HepG2 (cell line): ENCODE results near the gene GINS3. TPM values are rescaled to one million over a fixed set of nuclear protein-coding genes. Genes with fewer than 3 reads are reported as not detected.

ENCODE experiments used
- ATAC-seq: fragments of 200-7000 bp; cut with Tn5 transposase; 3 replicates; pipeline ENCODE4 v1.9.1; 2020; ENCODE audit warnings: mild to moderate bottlenecking, moderate library complexity
- BruUV-seq: library from RNA; stranded (reverse); fragments of 400-500 nt; replicated peaks from 2 replicates; lab custom pipeline; 2021; lab: Mats Ljungman, UMichigan
- CTCF ChIA-PET: fragments of 300-600 bp; formaldehyde crosslinking; extraction: SDS; loops from one replicate; lab custom pipeline; 2021; ENCODE audit warnings: low total read pairs, inconsistent platforms, low intra/inter-chr PET ratio; lab: Yijun Ruan, JAX
- POLR2A ChIA-PET: fragments of 350-600 bp; sonication (Branson Sonifier 250); formaldehyde crosslinking; loops from one replicate; lab custom pipeline; 2020; ENCODE audit warnings: antibody characterized with exemption, inconsistent platforms; lab: Yijun Ruan, JAX
- DNase-seq: peaks from one replicate; pipeline ENCODE4 v3.0.0-alpha.2; 2015; ENCODE audit warnings: low spot score
- FAIRE-seq: peaks from 3 replicates; lab custom pipeline; 2011; peaks lifted over from hg19 to GRCh38; lab: Jason Lieb, UNC
- H2AFZ ChIP-seq: one replicate; pipeline ENCODE4 v1.6.1; 2011; ENCODE audit warnings: low read length, inconsistent platforms
- H3K27ac ChIP-seq: fragments of 300-600 bp; 3 replicates; pipeline ENCODE4 v1.8.0; 2011; ENCODE audit warnings: mixed run types, mild to moderate bottlenecking, mixed read lengths, low read length, inconsistent platforms; ENCODE audit not compliant: insufficient read depth; ENCODE audit errors: extremely low read length
- H3K27me3 ChIP-seq, 2 experiments: fragments of 200-600 bp in 1 of 2; 2 replicates in 1 of 2; 3 replicates in 1 of 2; pipeline versions ENCODE4 v1.6.0 to v1.8.0; 2011; ENCODE audit warnings: low read length in 2 of 2, mild to moderate bottlenecking in 2 of 2, moderate library complexity in 2 of 2, inconsistent platforms in 1 of 2; ENCODE audit not compliant: insufficient read depth in 2 of 2, control insufficient read depth in 1 of 2
- H3K36me3 ChIP-seq, 2 experiments: fragments of 200-600 bp in 1 of 2; replicated peaks in 1 of 2; 2 replicates in 1 of 2; 3 replicates in 1 of 2; pipeline versions ENCODE4 v1.5.1 to v1.8.0; 2011; ENCODE audit warnings: low read length in 2 of 2, inconsistent platforms in 1 of 2; ENCODE audit not compliant: insufficient read depth in 2 of 2, control insufficient read depth in 1 of 2
- H3K4me1 ChIP-seq: 2 replicates; pipeline ENCODE4 v1.5.1; 2012; ENCODE audit warnings: low read length, inconsistent platforms; ENCODE audit not compliant: insufficient read depth
- H3K4me2 ChIP-seq: 2 replicates; pipeline ENCODE4 v1.6.0; 2011; ENCODE audit warnings: low read depth, low read length, inconsistent platforms
- H3K4me3 ChIP-seq, 3 experiments: fragments of 200-600 bp in 1 of 3; sonication (generic), shearing (Covaris generic) in 1 of 3; replicated peaks in 1 of 3; 2 replicates each; pipeline ENCODE4 v1.5.1; 2011 to 2016; ENCODE audit warnings: low read length in 3 of 3, inconsistent platforms in 2 of 3, low read depth in 2 of 3, mild to moderate bottlenecking in 2 of 3, control low read depth in 1 of 3, mixed read lengths in 1 of 3; ENCODE audit not compliant: insufficient read depth in 1 of 3
- H3K79me2 ChIP-seq: one replicate; pipeline ENCODE4 v1.6.1; 2011; ENCODE audit warnings: low read length, inconsistent platforms; ENCODE audit not compliant: insufficient read depth
- H3K9ac ChIP-seq: 2 replicates; pipeline ENCODE4 v1.6.0; 2011; ENCODE audit warnings: mild to moderate bottlenecking, low read depth, low read length, inconsistent platforms; ENCODE audit not compliant: insufficient read depth
- H3K9me3 ChIP-seq: 2 replicates; pipeline ENCODE4 v1.5.1; 2012; ENCODE audit warnings: mild to moderate bottlenecking, low read length
- H4K20me1 ChIP-seq: 2 replicates; pipeline ENCODE4 v1.6.0; 2011; ENCODE audit warnings: inconsistent platforms, mild to moderate bottlenecking, low read length, moderate library complexity; ENCODE audit not compliant: insufficient read depth
- CERS6 ChIP-seq: sonication (generic); formaldehyde crosslinking; IDR thresholded peaks from 2 replicates; pipeline ENCODE4 v1.5.0; 2020; ENCODE audit warnings: missing genetic modification reagents
- ELF3 ChIP-seq: IDR thresholded peaks from 2 replicates; pipeline ENCODE4 v1.6.1; 2016; ENCODE audit warnings: missing genetic modification reagents, missing compliant biosample characterization
- FOXA3 ChIP-seq: IDR thresholded peaks from 2 replicates; pipeline ENCODE4 v1.6.1; 2016; ENCODE audit warnings: missing genetic modification reagents, missing compliant biosample characterization
- HNRNPLL ChIP-seq: fragments of 200-400 bp; formaldehyde crosslinking; IDR thresholded peaks from 2 replicates; pipeline ENCODE4 v1.6.1; 2017; ENCODE audit warnings: mild to moderate bottlenecking, low read depth, low read length; ENCODE audit not compliant: poor library complexity, severe bottlenecking
- MYNN ChIP-seq: sonication (generic); formaldehyde crosslinking; IDR thresholded peaks from 2 replicates; pipeline ENCODE4 v1.4.0; 2020; ENCODE audit warnings: mild to moderate bottlenecking, low read depth, missing genetic modification reagents
- PAX8 ChIP-seq: sonication (generic); formaldehyde crosslinking; IDR thresholded peaks from 2 replicates; pipeline ENCODE4 v1.8.0; 2022; ENCODE audit warnings: mild to moderate bottlenecking, missing genetic modification reagents, borderline replicate concordance
- RFXANK ChIP-seq: IDR thresholded peaks from 2 replicates; pipeline ENCODE4 v1.6.1; 2016
- ZNF121 ChIP-seq: sonication (generic); formaldehyde crosslinking; IDR thresholded peaks from 2 replicates; pipeline ENCODE4 v1.5.0; 2020; ENCODE audit warnings: mild to moderate bottlenecking, missing genetic modification reagents
- ZNF496 ChIP-seq: sonication (generic); formaldehyde crosslinking; IDR thresholded peaks from 2 replicates; pipeline ENCODE4 v1.8.1; 2023; ENCODE audit warnings: mild to moderate bottlenecking, moderate library complexity, missing genetic modification reagents; ENCODE audit not compliant: insufficient replicate concordance
- WGBS: methylation state at CpG from one replicate; pipeline ENCODE4 v1.1.6; 2017; ENCODE audit warnings: low lambda C conversion rate; 5-methylcytosine and 5-hydroxymethylcytosine counted together
- in situ Hi-C: cut with HindIII; loops from 2 replicates; pipeline ENCODE4 v1.10.0; 2017; ENCODE audit warnings: low pct_unique_long_range_greater_than_20kb; ENCODE audit not compliant: extremely low pct_ligation_motif_present
- intact Hi-C: fragments of 100-400 bp; cut with micrococcal nuclease; formaldehyde crosslinking; loops from one replicate; pipeline ENCODE4 v1.10.0; 2022; ENCODE audit not compliant: unreplicated experiment
- polyA plus RNA-seq, 8 experiments: library from polyadenylated mRNA; depleted of rRNA in 3 of 8; stranded (reverse) in 7 of 8; unstranded in 1 of 8; fragments of >200 nt; fragmentation: Illumina TruSeq in 4 of 8; extraction: Trizol in 4 of 8; gene quantifications; 2 replicates each; pipeline versions ENCODE4 v1.2.1 to v1.2.3, GENCODE V29; 2011 to 2016; ENCODE audit warnings: low read depth in 4 of 8, missing spikeins in 1 of 8, mixed read lengths in 1 of 8; ENCODE audit not compliant: insufficient read depth in 1 of 8
- total RNA-seq, 5 experiments: library from RNA; depleted of rRNA; stranded (reverse); fragments of >200 nt; fragmentation: Illumina TruSeq; extraction: Trizol; gene quantifications; 2 replicates each; pipeline ENCODE4 v1.2.3, GENCODE V29; 2016; ENCODE audit warnings: low read depth in 1 of 5

GINS3 gene
- total and polyA plus RNA-seq, 2 of the 13 experiments (the other 11 are each of a cell fraction or from before 2014, with no cell fraction given): 6.5 to 19.3 TPM

DNA sequence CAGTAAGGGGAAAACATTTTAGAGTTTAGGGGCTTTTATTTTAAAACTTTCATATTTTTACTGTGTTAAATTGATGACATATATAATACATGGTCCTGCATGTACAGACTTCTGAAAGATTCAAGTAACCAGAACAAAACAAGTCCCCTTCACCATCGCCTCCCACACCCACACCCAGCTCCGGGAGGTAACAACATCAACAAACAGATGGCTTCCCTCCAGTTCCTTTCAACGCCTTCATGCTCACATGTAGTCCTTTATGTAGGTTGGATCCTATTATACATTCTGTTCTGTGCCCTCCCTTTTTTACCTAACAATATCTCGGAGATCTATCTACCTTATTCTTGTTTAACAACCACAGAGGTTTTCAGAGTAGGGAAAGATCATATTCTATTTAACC lies 30.5 kb downstream of the GINS3 start:
- Histone ChIP-seq H3K27ac (no peak overlapping the region), H3K4me1 (no peaks in the 10 kb centered on the region), H3K36me3 (no peaks in the 10 kb centered on the region), H4K20me1 (no peaks in the 10 kb centered on the region), H3K4me2 (no peak overlapping the region), H3K79me2 (no peaks in the 10 kb centered on the region), H3K9me3 (no peaks in the 10 kb centered on the region), H2AFZ (no peak overlapping the region), H3K9ac (no peak overlapping the region), H3K27me3 (peaks cover 0 to 16% of the 10 kb centered on the region in 2 experiments; a peak in 2 of 5 replicates), H3K4me3 (no peak overlapping the region)
- ATAC-seq: no peak
- intact Hi-C loops (no loop called here), in situ Hi-C loops (no loop called here)
- CTCF ChIA-PET: no interaction called here
- DNase-seq: no peak
- no TSS peak for BruUV-seq
- TF ChIP-seq ZNF121 (no peak), CERS6 (CRISPR knock-in tag) (no peak), RFXANK (no peak), PAX8 (CRISPR knock-in tag) (no peak), MYNN (CRISPR knock-in tag) (no peak), HNRNPLL (no peak)
- FAIRE-seq: no peak
- WGBS: 20% methylated on average over 4 of the region's 4 CpGs
- POLR2A ChIA-PET: no interaction called here

- Histone ChIP-seq H3K4me2 (no peak overlapping the region), H3K4me1 (no peaks in the 10 kb centered on the region), H3K4me3 (no peak overlapping the region), H3K36me3 (no peaks in the 10 kb centered on the region), H4K20me1 (no peaks in the 10 kb centered on the region)
- POLR2A ChIA-PET: no interaction called here
- TF ChIP-seq FOXA3 (CRISPR knock-in tag): no peak
- no peak for TF ChIP-seq ELF3 (CRISPR knock-in tag)
- TF ChIP-seq ZNF496 (CRISPR knock-in tag): no peak
- TF ChIP-seq, all 625 proteins: peak for 0
- no peak overlapping the region for H3K27ac ChIP-seq
- CTCF ChIA-PET: no interaction called here
- H3K79me2 ChIP-seq: no peaks in the 10 kb centered on the region
- in situ Hi-C loops (no loop called here), intact Hi-C loops (no loop called here)
- DNase-seq (no peak), FAIRE-seq (no peak), ATAC-seq (no peak)
- BruUV-seq: no TSS peak
- no peaks in the 10 kb centered on the region for H3K9me3 ChIP-seq
- H3K9ac ChIP-seq: no peak overlapping the region
- peaks cover 0 to 26% of the 10 kb centered on the region in 2 experiments; a peak in 4 of 5 replicates for H3K27me3 ChIP-seq
- no peak overlapping the region for H2AFZ ChIP-seq
- 54% methylated on average over 8 of the region's 8 CpGs for WGBS
Measured at GRCh38 chr16:58425245-58425644, 33.0 kb downstream of the GINS3 start.
